Activated CD4-positive, alpha-beta T cell treated with anti-CD3 and anti-CD28 coated beads for 36 hours (primary cell): ENCODE data around the gene ARPP21. TPM values are rescaled to one million over a fixed set of nuclear protein-coding genes. Genes with fewer than 3 reads are reported as not detected.
A peak's percentile ranks its signal among the peaks of the same experiment; 100 is the strongest.

Experiments
- ATAC-seq: fragments of 200-7000 bp; cut with Tn5 transposase; one replicate; pipeline ENCODE4 v1.10.0; 2021; ENCODE audit warnings: mild to moderate bottlenecking, moderate library complexity
- CTCF ChIA-PET: fragments of 350-600 bp; sonication (Branson Sonifier 250); formaldehyde crosslinking; loops from one replicate; lab custom pipeline; 2021; ENCODE audit warnings: antibody characterized with exemption; lab: Charles Lee
- POLR2A ChIA-PET: fragments of 350-600 bp; sonication (Branson Sonifier 250); formaldehyde crosslinking; loops from one replicate; lab custom pipeline; 2021; ENCODE audit warnings: antibody characterized with exemption, inconsistent platforms; lab: Charles Lee
- DNase-seq: peaks from one replicate; pipeline ENCODE4 v3.0.0-alpha.2; 2020
- H3K27ac Mint-ChIP-seq: one replicate; pipeline ENCODE4 v1.8.0; 2021; ENCODE audit warnings: mixed read lengths
- H3K27me3 Mint-ChIP-seq: one replicate; pipeline ENCODE4 v1.8.0; 2021; ENCODE audit warnings: mixed read lengths
- H3K36me3 Mint-ChIP-seq: one replicate; pipeline ENCODE4 v1.8.0; 2021; ENCODE audit warnings: low read depth, mixed read lengths
- H3K4me1 Mint-ChIP-seq: one replicate; pipeline ENCODE4 v1.8.0; 2021; ENCODE audit warnings: mixed read lengths
- H3K4me3 Mint-ChIP-seq: one replicate; pipeline ENCODE4 v1.8.0; 2021; ENCODE audit warnings: mild to moderate bottlenecking, moderate library complexity, mixed read lengths
- H3K9me3 Mint-ChIP-seq: one replicate; pipeline ENCODE4 v1.8.0; 2021; ENCODE audit warnings: low read depth, mixed read lengths
- intact Hi-C, 2 experiments: fragments of 100-400 bp; cut with DNase I in 1 of 2; cut with micrococcal nuclease in 1 of 2; formaldehyde crosslinking; loops; one replicate each; pipeline versions ENCODE4 v1.14.2 to v1.15.1; 2022 to 2024; cut with DNase I, micrococcal nuclease
- total RNA-seq, 2 experiments: library from RNA; stranded (reverse); gene quantifications; one replicate each; pipeline ENCODE4 v1.2.3, GENCODE V29; 2021

ARPP21 gene
- total RNA-seq, 2 experiments from 2014 or later, result not detected

- ChIA-PET POLR2A (no interaction called here), CTCF (interaction anchor here (1.7 kb wide), 1 partner anchor 11 kb away, joined by 3 read pairs; no protein-coding TSS in a partner anchor)
- H3K9me3 Mint-ChIP-seq, result no peaks in the 10 kb centered on the region
- H3K4me1 Mint-ChIP-seq, result no peaks in the 10 kb centered on the region
- DNase-seq (no peak), ATAC-seq (no peak)
- H3K27me3 Mint-ChIP-seq, result peaks cover 2% of the 10 kb centered on the region
- H3K36me3 Mint-ChIP-seq, result no peaks in the 10 kb centered on the region
- no peak overlapping the region for H3K4me3 Mint-ChIP-seq
- intact Hi-C loops, result no loop called here
- no peak overlapping the region for H3K27ac Mint-ChIP-seq
Observed at GRCh38 chr3:35718921-35719320, 79.6 kb downstream of the ARPP21 start.

GRCh38 chr3:35721628-35722027 lies 82.3 kb downstream of the ARPP21 start:
- Mint-ChIP-seq H3K27me3 (peaks cover 2% of the 10 kb centered on the region), H3K36me3 (no peaks in the 10 kb centered on the region), H3K9me3 (no peaks in the 10 kb centered on the region), H3K4me1 (no peaks in the 10 kb centered on the region), H3K27ac (no peak overlapping the region), H3K4me3 (no peak overlapping the region)
- DNase-seq (no peak), ATAC-seq (no peak)
- ChIA-PET POLR2A (no interaction called here), CTCF (no interaction called here)
- intact Hi-C loops, result no loop called here

- ChIA-PET CTCF (no interaction called here), POLR2A (no interaction called here)
- intact Hi-C loops, result no loop called here
- no peaks in the 10 kb centered on the region for H3K4me1 Mint-ChIP-seq
- H3K27me3 Mint-ChIP-seq, result peaks cover 2% of the 10 kb centered on the region
- ATAC-seq, result no peak
- H3K4me3 Mint-ChIP-seq, result no peak overlapping the region
- DNase-seq, result no peak
- H3K9me3 Mint-ChIP-seq, result no peaks in the 10 kb centered on the region
- no peaks in the 10 kb centered on the region for H3K36me3 Mint-ChIP-seq
- H3K27ac Mint-ChIP-seq, result no peak overlapping the region
Observed at GRCh38 chr3:35722902-35723301, 83.6 kb downstream of the ARPP21 start.

- ATAC-seq, result no peak
Observed at GRCh38 chr3:35723480-35724097, 84.3 kb downstream of the ARPP21 start.

GRCh38 chr3:35724106-35724505 lies 84.8 kb downstream of the ARPP21 start:
- no peaks in the 10 kb centered on the region for H3K36me3 Mint-ChIP-seq

More at GRCh38 chr3:35723480-35724097, 84.3 kb downstream of the ARPP21 start:
- intact Hi-C loops, result no loop called here
- Mint-ChIP-seq H3K27ac (no peak overlapping the region), H3K4me3 (no peak overlapping the region), H3K27me3 (peaks cover 2% of the 10 kb centered on the region), H3K4me1 (no peaks in the 10 kb centered on the region), H3K36me3 (no peaks in the 10 kb centered on the region), H3K9me3 (no peaks in the 10 kb centered on the region)
- no peak for DNase-seq
- CTCF ChIA-PET, result no interaction called here
- POLR2A ChIA-PET, result no interaction called here

GRCh38 chr3:35727179-35727578 lies 87.9 kb downstream of the ARPP21 start:
- ChIA-PET CTCF (no interaction called here), POLR2A (no interaction called here)
- intact Hi-C loops, result no loop called here
- Mint-ChIP-seq H3K27me3 (no peaks in the 10 kb centered on the region), H3K36me3 (no peaks in the 10 kb centered on the region), H3K9me3 (no peaks in the 10 kb centered on the region), H3K4me1 (no peaks in the 10 kb centered on the region), H3K4me3 (no peak overlapping the region), H3K27ac (no peak overlapping the region)
- ATAC-seq, result no peak
- no peak for DNase-seq

More at GRCh38 chr3:35724106-35724505, 84.8 kb downstream of the ARPP21 start:
- intact Hi-C loops, result no loop called here
- H3K9me3 Mint-ChIP-seq, result no peaks in the 10 kb centered on the region
- ATAC-seq (peak; percentile 64), DNase-seq (peak; percentile 27)
- no peak overlapping the region for H3K27ac Mint-ChIP-seq
- POLR2A ChIA-PET, result no interaction called here
- H3K27me3 Mint-ChIP-seq, result peaks cover 2% of the 10 kb centered on the region
- H3K4me1 Mint-ChIP-seq, result no peaks in the 10 kb centered on the region
- H3K4me3 Mint-ChIP-seq, result no peak overlapping the region
- CTCF ChIA-PET, result no interaction called here

- Mint-ChIP-seq H3K4me3 (no peak overlapping the region), H3K27ac (no peak overlapping the region), H3K27me3 (no peaks in the 10 kb centered on the region), H3K4me1 (no peaks in the 10 kb centered on the region), H3K36me3 (no peaks in the 10 kb centered on the region), H3K9me3 (no peaks in the 10 kb centered on the region)
- intact Hi-C loops, result no loop called here
- CTCF ChIA-PET, result no interaction called here
- POLR2A ChIA-PET, result no interaction called here
- DNase-seq (no peak), ATAC-seq (no peak)
Observed at GRCh38 chr3:35733341-35733740, 94.0 kb downstream of the ARPP21 start.

- H3K36me3 Mint-ChIP-seq, result no peaks in the 10 kb centered on the region
- H3K27ac Mint-ChIP-seq, result no peak overlapping the region
- H3K4me1 Mint-ChIP-seq, result no peaks in the 10 kb centered on the region
- ChIA-PET CTCF (no interaction called here), POLR2A (no interaction called here)
- no peak overlapping the region for H3K4me3 Mint-ChIP-seq
- no peaks in the 10 kb centered on the region for H3K27me3 Mint-ChIP-seq
- DNase-seq, result no peak
- intact Hi-C loops, result no loop called here
- ATAC-seq, result no peak
- no peaks in the 10 kb centered on the region for H3K9me3 Mint-ChIP-seq
Observed at GRCh38 chr3:35733864-35734263, 94.5 kb downstream of the ARPP21 start.

GRCh38 chr3:35737080-35737479 lies 97.8 kb downstream of the ARPP21 start:
- ChIA-PET CTCF (no interaction called here), POLR2A (no interaction called here)
- H3K27ac Mint-ChIP-seq, result no peak overlapping the region
- DNase-seq (no peak), ATAC-seq (no peak)
- intact Hi-C loops, result no loop called here
- H3K36me3 Mint-ChIP-seq, result no peaks in the 10 kb centered on the region
- H3K27me3 Mint-ChIP-seq, result no peaks in the 10 kb centered on the region
- no peaks in the 10 kb centered on the region for H3K9me3 Mint-ChIP-seq
- H3K4me3 Mint-ChIP-seq, result no peak overlapping the region
- H3K4me1 Mint-ChIP-seq, result no peaks in the 10 kb centered on the region

GRCh38 chr3:35737527-35737926 lies 98.2 kb downstream of the ARPP21 start:
- CTCF ChIA-PET, result no interaction called here
- ATAC-seq, result no peak
- no peak overlapping the region for H3K27ac Mint-ChIP-seq
- DNase-seq, result no peak
- no peaks in the 10 kb centered on the region for H3K36me3 Mint-ChIP-seq
- no peaks in the 10 kb centered on the region for H3K27me3 Mint-ChIP-seq
- no peak overlapping the region for H3K4me3 Mint-ChIP-seq
- H3K9me3 Mint-ChIP-seq, result no peaks in the 10 kb centered on the region
- no peaks in the 10 kb centered on the region for H3K4me1 Mint-ChIP-seq
- POLR2A ChIA-PET, result no interaction called here
- intact Hi-C loops, result no loop called here

GRCh38 chr3:35737934-35738706 lies 98.8 kb downstream of the ARPP21 start:
- no peaks in the 10 kb centered on the region for H3K27me3 Mint-ChIP-seq
- CTCF ChIA-PET, result no interaction called here
- POLR2A ChIA-PET, result no interaction called here
- no peaks in the 10 kb centered on the region for H3K36me3 Mint-ChIP-seq
- intact Hi-C loops, result no loop called here
- no peak for DNase-seq
- no peaks in the 10 kb centered on the region for H3K9me3 Mint-ChIP-seq
- H3K27ac Mint-ChIP-seq, result no peak overlapping the region
- no peak for ATAC-seq
- no peak overlapping the region for H3K4me3 Mint-ChIP-seq
- H3K4me1 Mint-ChIP-seq, result no peaks in the 10 kb centered on the region

- no peaks in the 10 kb centered on the region for H3K4me1 Mint-ChIP-seq
- no peak overlapping the region for H3K27ac Mint-ChIP-seq
- H3K27me3 Mint-ChIP-seq, result no peaks in the 10 kb centered on the region
- DNase-seq (no peak), ATAC-seq (no peak)
- ChIA-PET POLR2A (no interaction called here), CTCF (no interaction called here)
- H3K4me3 Mint-ChIP-seq, result no peak overlapping the region
- intact Hi-C loops, result no loop called here
- H3K9me3 Mint-ChIP-seq, result no peaks in the 10 kb centered on the region
- no peaks in the 10 kb centered on the region for H3K36me3 Mint-ChIP-seq
Observed at GRCh38 chr3:35739181-35739809, 100.0 kb downstream of the ARPP21 start.
